Left lung (tissue), 10 donors: ENCODE data around the gene CBX5. TPM values are rescaled to one million over a fixed set of nuclear protein-coding genes. Genes with fewer than 3 reads are reported as not detected.

ENCODE experiments used
- ATAC-seq: fragments of 200-7000 bp; cut with Tn5 transposase; one replicate; pipeline ENCODE4 v1.9.1; 2020; ENCODE audit warnings: moderate library complexity
- DNase-seq, 4 donors: peaks; one replicate each; pipeline ENCODE4 v3.0.0-alpha.2; 2013 to 2020
- H3K27ac ChIP-seq, 2 donors: fragments of 200-600 bp; sonication (generic) in 1 of 2; one replicate each; pipeline versions ENCODE4 v1.5.0 to v1.8.0; 2020 to 2021
- H3K27me3 ChIP-seq, 2 donors: fragments of 200-600 bp; sonication (generic) in 1 of 2; one replicate each; pipeline versions ENCODE4 v1.5.0 to v1.8.0; 2020 to 2021
- H3K36me3 ChIP-seq, 2 donors: fragments of 200-600 bp; sonication (generic) in 1 of 2; one replicate each; pipeline versions ENCODE4 v1.5.0 to v1.8.0; 2020 to 2021
- H3K4me1 ChIP-seq, 2 donors: fragments of 200-600 bp; one replicate each; pipeline ENCODE4 v1.8.0; 2021
- H3K4me3 ChIP-seq, 2 donors: fragments of 200-600 bp; sonication (generic) in 1 of 2; one replicate each; pipeline versions ENCODE4 v1.5.0 to v1.8.0; 2020 to 2021; ENCODE audit warnings: mild to moderate bottlenecking in 1 of 2
- H3K9me3 ChIP-seq, 2 donors: fragments of 200-600 bp; sonication (generic) in 1 of 2; one replicate each; pipeline versions ENCODE4 v1.5.0 to v1.8.0; 2020 to 2021
- CTCF ChIP-seq, 2 donors: fragments of 200-600 bp; sonication (generic) in 1 of 2; IDR thresholded peaks; one replicate each; pipeline versions ENCODE4 v1.5.0 to v1.8.0; 2021; ENCODE audit warnings: antibody characterized with exemption in 2 of 2
- intact Hi-C, 2 donors: fragments of 100-400 bp; cut with DNase I; formaldehyde crosslinking; loops; one replicate each; pipeline versions ENCODE4 v1.11.2 to v1.14.2; 2022
- polyA plus RNA-seq, 6 donors: library from polyadenylated mRNA; unstranded; fragments of 120-200 nt; gene quantifications; one replicate each; pipeline ENCODE4 v1.2.1, GENCODE V29; 2013; ENCODE audit not compliant: insufficient read length in 6 of 6
- total RNA-seq, 2 donors: library from RNA; stranded (reverse); fragmentation: NEBNext Ultra II Directional; extraction: Animal tissue kit (Norgen Biotek cat#: 25700); gene quantifications; one replicate each; pipeline ENCODE4 v1.2.1, GENCODE V29; 2021
- donor health status: DM: no; HTN: yes; CAD: no.
- donor health status: DM: no; HTN: no; CAD: no.

Gene CBX5
- total and polyA plus RNA-seq, 8 donors, result 69.8 to 134 (median 113) TPM

GRCh38 chr12:54214553-54215406 lies 65.1 kb downstream of the CBX5 start:
- Histone ChIP-seq H3K27me3 (peaks cover 6 to 93% of the 10 kb centered on the region in 2 donors), H3K9me3 (no peaks in the 10 kb centered on the region), H3K36me3 (no peaks in the 10 kb centered on the region), H3K4me3 (no peak overlapping the region), H3K4me1 (peaks cover 10 to 33% of the 10 kb centered on the region in 2 donors), H3K27ac (no peak overlapping the region)
- peak; percentile 95 to 99 for TF ChIP-seq CTCF (IDR thresholded peaks at IDR 0.05)
- intact Hi-C loops, result loop anchor here in 1 of 2 donors (10.0 kb wide), 1 partner anchor 150 kb away; the partner anchor contains the start of gene GPR84
- peak; percentile 93 for ATAC-seq
- peak in 3 of 4 donors; percentile 87 to 96 (median 88) for DNase-seq

GRCh38 chr12:54213079-54213478 lies 66.8 kb downstream of the CBX5 start:
- no peak overlapping the region for H3K4me3 ChIP-seq
- no peak for TF ChIP-seq CTCF (IDR thresholded peaks at IDR 0.05)
- no peaks in the 10 kb centered on the region for H3K36me3 ChIP-seq
- ATAC-seq (no peak), DNase-seq (no peak)
- H3K27ac ChIP-seq, result no peak overlapping the region
- no peaks in the 10 kb centered on the region for H3K9me3 ChIP-seq
- H3K27me3 ChIP-seq, result peaks cover 6 to 97% of the 10 kb centered on the region in 2 donors
- intact Hi-C loops, result loop anchor here in 1 of 2 donors (10.0 kb wide), 1 partner anchor 152 kb away; the partner anchor contains the start of gene GPR84
- peaks cover 10 to 32% of the 10 kb centered on the region in 2 donors for H3K4me1 ChIP-seq

GRCh38 chr12:54211920-54212319 lies 68.0 kb downstream of the CBX5 start:
- no peaks in the 10 kb centered on the region for H3K9me3 ChIP-seq
- H3K4me3 ChIP-seq, result no peak overlapping the region
- intact Hi-C loops, result loop anchor here in 1 of 2 donors (10.0 kb wide), 1 partner anchor 153 kb away; the partner anchor contains the start of gene GPR84
- no peak for TF ChIP-seq CTCF (IDR thresholded peaks at IDR 0.05)
- H3K27me3 ChIP-seq, result peaks cover 6 to 97% of the 10 kb centered on the region in 2 donors
- no peak for DNase-seq
- no peak for ATAC-seq
- no peaks in the 10 kb centered on the region for H3K36me3 ChIP-seq
- H3K27ac ChIP-seq, result no peak overlapping the region
- H3K4me1 ChIP-seq, result peaks cover 10 to 21% of the 10 kb centered on the region in 2 donors

- H3K9me3 ChIP-seq, result no peaks in the 10 kb centered on the region
- DNase-seq (no peak), ATAC-seq (no peak)
- H3K36me3 ChIP-seq, result no peaks in the 10 kb centered on the region
- peaks cover 0 to 97% of the 10 kb centered on the region in 2 donors for H3K27me3 ChIP-seq
- no peak overlapping the region for H3K4me3 ChIP-seq
- TF ChIP-seq CTCF (IDR thresholded peaks at IDR 0.05), result no peak
- intact Hi-C loops, result loop anchor here in 1 of 2 donors (10.0 kb wide), 1 partner anchor 154 kb away; the partner anchor contains the start of gene GPR84
- peaks cover 7% of the 10 kb centered on the region in 2 donors for H3K4me1 ChIP-seq
- H3K27ac ChIP-seq, result no peak overlapping the region
These were observed 69.5 kb downstream of the CBX5 start for GRCh38 chr12:54210400-54210790.

GRCh38 chr12:54208591-54208990 lies 71.3 kb downstream of the CBX5 start:
- Histone ChIP-seq H3K4me3 (no peak overlapping the region), H3K4me1 (no peaks in the 10 kb centered on the region), H3K27me3 (peaks cover 0 to 97% of the 10 kb centered on the region in 2 donors), H3K27ac (no peak overlapping the region), H3K9me3 (no peaks in the 10 kb centered on the region), H3K36me3 (no peaks in the 10 kb centered on the region)
- intact Hi-C loops, result no loop called here
- no peak for DNase-seq
- ATAC-seq, result no peak
- no peak for TF ChIP-seq CTCF (IDR thresholded peaks at IDR 0.05)
